ENCODE data around the gene CENPT. TPM values are rescaled to one million over a fixed set of nuclear protein-coding genes. Genes with fewer than 3 reads are reported as not detected.

CENPT gene
- total RNA-seq, 1 donor from 2014 or later, result 153 TPM

DNA sequence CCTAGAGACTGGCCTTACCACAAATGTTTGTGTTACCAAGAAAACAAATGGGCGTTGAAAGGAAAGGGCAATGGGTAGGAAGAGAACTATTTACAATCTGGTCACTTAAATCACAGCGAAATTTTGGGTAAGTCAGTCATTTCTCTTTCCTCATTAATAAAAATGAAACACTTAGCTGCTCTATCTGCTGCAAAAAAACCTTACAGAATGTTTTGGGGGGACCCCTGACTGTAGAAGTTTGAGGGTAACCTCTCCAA is 1.5 kb downstream of the CENPT start:
- peaks cover 32% of the 10 kb centered on the region for H3K4me1 Mint-ChIP-seq (ENCODE audit: low read depth, unreplicated experiment)
- H3K36me3 Mint-ChIP-seq (ENCODE audit: unreplicated experiment), result no peaks in the 10 kb centered on the region
- H3K27ac Mint-ChIP-seq (ENCODE audit: unreplicated experiment), result peak overlapping the region; percentile 96
- peaks cover 15% of the 10 kb centered on the region for H3K9me3 Mint-ChIP-seq (ENCODE audit: unreplicated experiment)
- H3K27me3 Mint-ChIP-seq (ENCODE audit: unreplicated experiment), result peaks cover 3% of the 10 kb centered on the region
- no peak for DNase-seq
- H3K4me3 Mint-ChIP-seq (ENCODE audit: unreplicated experiment), result peak overlapping the region; percentile 97
- TF ChIP-seq, protein P1, sequence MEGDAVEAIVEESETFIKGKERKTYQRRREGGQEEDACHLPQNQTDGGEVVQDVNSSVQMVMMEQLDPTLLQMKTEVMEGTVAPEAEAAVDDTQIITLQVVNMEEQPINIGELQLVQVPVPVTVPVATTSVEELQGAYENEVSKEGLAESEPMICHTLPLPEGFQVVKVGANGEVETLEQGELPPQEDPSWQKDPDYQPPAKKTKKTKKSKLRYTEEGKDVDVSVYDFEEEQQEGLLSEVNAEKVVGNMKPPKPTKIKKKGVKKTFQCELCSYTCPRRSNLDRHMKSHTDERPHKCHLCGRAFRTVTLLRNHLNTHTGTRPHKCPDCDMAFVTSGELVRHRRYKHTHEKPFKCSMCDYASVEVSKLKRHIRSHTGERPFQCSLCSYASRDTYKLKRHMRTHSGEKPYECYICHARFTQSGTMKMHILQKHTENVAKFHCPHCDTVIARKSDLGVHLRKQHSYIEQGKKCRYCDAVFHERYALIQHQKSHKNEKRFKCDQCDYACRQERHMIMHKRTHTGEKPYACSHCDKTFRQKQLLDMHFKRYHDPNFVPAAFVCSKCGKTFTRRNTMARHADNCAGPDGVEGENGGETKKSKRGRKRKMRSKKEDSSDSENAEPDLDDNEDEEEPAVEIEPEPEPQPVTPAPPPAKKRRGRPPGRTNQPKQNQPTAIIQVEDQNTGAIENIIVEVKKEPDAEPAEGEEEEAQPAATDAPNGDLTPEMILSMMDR (IDR thresholded peaks at IDR 0.05; ENCODE audit: partially characterized antibody, unreplicated experiment), result no peak

DNA sequence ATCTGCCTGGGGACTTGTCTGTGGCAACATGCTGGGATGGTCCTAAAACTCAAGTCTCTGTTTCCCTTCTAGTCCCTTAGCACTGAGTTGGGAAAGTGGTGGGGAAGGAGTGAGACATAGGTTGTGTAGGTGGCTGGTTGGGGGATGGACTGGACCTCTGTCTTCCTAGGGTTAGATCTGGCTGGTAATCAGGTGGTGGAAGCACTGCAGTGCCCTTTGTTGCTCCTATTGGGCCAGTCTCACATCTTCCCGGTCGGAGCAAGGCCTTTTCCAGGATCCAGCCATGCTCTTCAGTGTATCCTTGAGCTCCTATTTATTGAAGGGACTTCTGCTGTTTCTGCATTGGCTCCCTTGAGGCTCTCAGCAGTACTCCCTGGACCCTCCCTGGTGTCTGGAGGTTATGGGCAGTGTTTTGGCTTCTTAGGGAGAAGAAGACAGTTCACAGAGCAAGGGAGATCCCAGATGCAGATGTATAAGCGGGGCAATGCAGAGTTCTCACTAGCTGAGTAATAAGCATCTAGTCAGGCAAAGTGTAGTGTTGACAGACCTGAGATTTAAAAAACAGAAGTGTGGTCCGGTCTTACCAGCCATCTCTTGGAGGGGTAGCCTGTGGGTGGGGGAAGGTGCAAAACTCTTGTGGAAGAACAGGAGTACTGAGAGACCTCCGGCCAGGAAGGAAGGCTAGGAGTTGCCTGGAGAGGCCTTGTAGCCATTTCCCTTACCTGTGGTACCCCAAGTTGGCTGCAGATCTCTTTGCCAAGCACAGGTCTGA is 2.0 kb downstream of the CENPT start:
- Mint-ChIP-seq H3K9me3 (ENCODE audit: unreplicated experiment) (peaks cover 15% of the 10 kb centered on the region), H3K4me3 (ENCODE audit: unreplicated experiment) (peak overlapping the region; percentile 97), H3K27me3 (ENCODE audit: unreplicated experiment) (peaks cover 3% of the 10 kb centered on the region), H3K36me3 (ENCODE audit: unreplicated experiment) (no peaks in the 10 kb centered on the region), H3K4me1 (ENCODE audit: low read depth, unreplicated experiment) (peaks cover 32% of the 10 kb centered on the region), H3K27ac (ENCODE audit: unreplicated experiment) (peak overlapping the region; percentile 96)
- no peak for DNase-seq
- TF ChIP-seq, protein P1 (IDR thresholded peaks at IDR 0.05; ENCODE audit: partially characterized antibody, unreplicated experiment), result no peak

DNA sequence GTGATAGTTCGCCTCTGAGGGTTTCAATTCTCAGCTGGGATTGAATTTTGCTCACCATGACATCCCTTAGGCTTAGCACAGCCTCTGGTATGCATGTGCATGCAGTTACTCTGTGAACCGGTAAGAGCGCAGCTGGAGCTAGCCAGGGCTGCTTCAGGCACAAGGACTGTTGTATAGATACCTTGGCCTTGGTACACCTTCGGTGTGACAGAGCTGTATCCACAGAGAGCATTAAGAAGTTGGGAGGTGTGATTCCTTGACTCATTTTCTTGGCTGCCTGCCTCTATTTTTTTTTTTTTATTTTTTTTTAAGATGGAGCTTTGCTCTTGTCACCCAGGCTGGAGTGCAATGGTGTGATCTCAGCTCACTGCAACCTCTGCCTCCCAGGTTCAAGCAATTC is 3.0 kb downstream of the CENPT start:
- H3K4me1 Mint-ChIP-seq (ENCODE audit: low read depth, unreplicated experiment), result peaks cover 32% of the 10 kb centered on the region
- DNase-seq, result no peak
- H3K27ac Mint-ChIP-seq (ENCODE audit: unreplicated experiment), result peak overlapping the region; percentile 48
- H3K36me3 Mint-ChIP-seq (ENCODE audit: unreplicated experiment), result no peaks in the 10 kb centered on the region
- TF ChIP-seq, protein P1 (IDR thresholded peaks at IDR 0.05; ENCODE audit: partially characterized antibody, unreplicated experiment), result no peak
- peaks cover 3% of the 10 kb centered on the region for H3K27me3 Mint-ChIP-seq (ENCODE audit: unreplicated experiment)
- H3K4me3 Mint-ChIP-seq (ENCODE audit: unreplicated experiment), result peak overlapping the region; percentile 97
- H3K9me3 Mint-ChIP-seq (ENCODE audit: unreplicated experiment), result peaks cover 15% of the 10 kb centered on the region

DNA sequence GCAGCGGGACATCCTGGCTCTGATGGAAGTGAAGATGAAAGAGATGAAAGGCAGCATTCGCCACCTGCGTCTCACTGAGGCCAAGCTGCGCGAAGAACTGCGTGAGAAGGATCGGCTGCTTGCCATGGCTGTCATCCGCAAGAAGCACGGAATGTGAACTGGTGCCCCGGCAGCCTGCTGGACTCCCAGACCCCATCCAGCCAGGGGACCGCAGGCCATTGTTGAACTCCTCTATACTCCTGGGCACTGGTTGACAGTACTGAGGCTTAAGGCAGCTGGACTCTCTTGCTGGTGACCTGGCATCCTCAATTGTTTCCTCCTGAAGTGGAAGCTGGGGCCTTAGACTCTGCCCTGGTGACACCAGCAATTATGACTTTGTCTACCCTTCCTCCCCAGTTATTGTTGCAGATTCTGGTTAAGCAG is 4.1 kb downstream of the CENPT start:
- peaks cover 15% of the 10 kb centered on the region for H3K9me3 Mint-ChIP-seq (ENCODE audit: unreplicated experiment)
- no peaks in the 10 kb centered on the region for H3K36me3 Mint-ChIP-seq (ENCODE audit: unreplicated experiment)
- peaks cover 3% of the 10 kb centered on the region for H3K27me3 Mint-ChIP-seq (ENCODE audit: unreplicated experiment)
- peaks cover 30% of the 10 kb centered on the region for H3K4me1 Mint-ChIP-seq (ENCODE audit: low read depth, unreplicated experiment)
- TF ChIP-seq, protein P1 (IDR thresholded peaks at IDR 0.05; ENCODE audit: partially characterized antibody, unreplicated experiment), result no peak
- DNase-seq, result no peak
- H3K4me3 Mint-ChIP-seq (ENCODE audit: unreplicated experiment), result peak overlapping the region; percentile 97
- peak overlapping the region; percentile 95 for H3K27ac Mint-ChIP-seq (ENCODE audit: unreplicated experiment)

DNA sequence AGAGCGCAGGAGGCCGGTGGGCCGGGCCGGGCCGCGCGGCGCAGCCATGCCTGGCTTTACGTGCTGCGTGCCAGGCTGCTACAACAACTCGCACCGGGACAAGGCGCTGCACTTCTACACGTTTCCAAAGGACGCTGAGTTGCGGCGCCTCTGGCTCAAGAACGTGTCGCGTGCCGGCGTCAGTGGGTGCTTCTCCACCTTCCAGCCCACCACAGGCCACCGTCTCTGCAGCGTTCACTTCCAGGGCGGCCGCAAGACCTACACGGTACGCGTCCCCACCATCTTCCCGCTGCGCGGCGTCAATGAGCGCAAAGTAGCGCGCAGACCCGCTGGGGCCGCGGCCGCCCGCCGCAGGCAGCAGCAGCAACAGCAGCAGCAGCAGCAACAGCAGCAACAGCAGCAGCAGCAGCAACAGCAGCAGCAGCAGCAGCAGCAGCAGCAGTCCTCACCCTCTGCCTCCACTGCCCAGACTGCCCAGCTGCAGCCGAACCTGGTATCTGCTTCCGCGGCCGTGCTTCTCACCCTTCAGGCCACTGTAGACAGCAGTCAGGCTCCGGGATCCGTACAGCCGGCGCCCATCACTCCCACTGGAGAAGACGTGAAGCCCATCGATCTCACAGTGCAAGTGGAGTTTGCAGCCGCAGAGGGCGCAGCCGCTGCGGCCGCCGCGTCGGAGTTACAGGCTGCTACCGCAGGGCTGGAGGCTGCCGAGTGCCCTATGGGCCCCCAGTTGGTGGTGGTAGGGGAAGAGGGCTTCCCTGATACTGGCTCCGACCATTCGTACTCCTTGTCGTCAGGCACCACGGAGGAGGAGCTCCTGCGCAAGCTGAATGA is 4.8 kb downstream of the CENPT start:
- peak; percentile 79 for DNase-seq
- Mint-ChIP-seq H3K27ac (ENCODE audit: unreplicated experiment) (peak overlapping the region; percentile 95), H3K27me3 (ENCODE audit: unreplicated experiment) (peaks cover 5% of the 10 kb centered on the region), H3K36me3 (ENCODE audit: unreplicated experiment) (no peaks in the 10 kb centered on the region), H3K9me3 (ENCODE audit: unreplicated experiment) (peaks cover 13% of the 10 kb centered on the region), H3K4me1 (ENCODE audit: low read depth, unreplicated experiment) (peaks cover 26% of the 10 kb centered on the region), H3K4me3 (ENCODE audit: unreplicated experiment) (peak overlapping the region; percentile 97)
- TF ChIP-seq, protein P1 (IDR thresholded peaks at IDR 0.05; ENCODE audit: partially characterized antibody, unreplicated experiment), result peak; percentile 25

Measured in glutamatergic neuron (in vitro differentiated cells).